SU-DHL-6 (cell line): Measurements from ENCODE around the gene TMEM121B.

Experiments
- EZH2phosphoT487 ChIP-seq: fragments of 200-600 bp; sonication (generic), shearing (Covaris generic); conservative IDR thresholded peaks from 2 replicates; pipeline ENCODE4 v1.6.1; 2018; ENCODE audit warnings: mild to moderate bottlenecking, antibody characterized with exemption, low read length, moderate library complexity, mixed read lengths
- TF ChIP-seq, protein P1 (sequence below): fragments of 200-600 bp; sonication (generic); IDR thresholded peaks from one replicate; pipeline ENCODE4 v1.5.1; 2017; ENCODE audit warnings: antibody characterized with exemption, mild to moderate bottlenecking, low read length, moderate library complexity; ENCODE audit not compliant: insufficient read depth, poor library complexity, severe bottlenecking

DNA sequence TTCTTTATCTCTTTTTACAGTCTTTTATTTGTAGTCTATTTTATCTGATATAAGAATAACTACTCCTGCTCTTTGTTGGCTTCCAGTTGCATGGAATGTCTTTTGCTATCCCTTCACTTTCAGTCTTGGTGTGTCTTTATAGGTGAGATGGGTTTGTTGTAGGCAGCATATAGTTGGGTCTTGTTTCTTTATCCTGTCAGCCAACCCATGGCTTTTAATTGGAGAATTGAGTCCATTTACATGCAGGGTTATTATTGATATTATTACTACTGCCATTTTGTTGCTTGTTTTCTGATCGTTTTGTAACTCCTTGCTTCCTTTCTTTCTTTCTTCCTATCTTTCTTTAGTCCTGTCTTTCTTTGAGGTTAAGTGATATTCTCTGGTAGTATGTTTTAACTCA is 48.3 kb downstream of the TMEM121B start:
- TF ChIP-seq, protein P1, sequence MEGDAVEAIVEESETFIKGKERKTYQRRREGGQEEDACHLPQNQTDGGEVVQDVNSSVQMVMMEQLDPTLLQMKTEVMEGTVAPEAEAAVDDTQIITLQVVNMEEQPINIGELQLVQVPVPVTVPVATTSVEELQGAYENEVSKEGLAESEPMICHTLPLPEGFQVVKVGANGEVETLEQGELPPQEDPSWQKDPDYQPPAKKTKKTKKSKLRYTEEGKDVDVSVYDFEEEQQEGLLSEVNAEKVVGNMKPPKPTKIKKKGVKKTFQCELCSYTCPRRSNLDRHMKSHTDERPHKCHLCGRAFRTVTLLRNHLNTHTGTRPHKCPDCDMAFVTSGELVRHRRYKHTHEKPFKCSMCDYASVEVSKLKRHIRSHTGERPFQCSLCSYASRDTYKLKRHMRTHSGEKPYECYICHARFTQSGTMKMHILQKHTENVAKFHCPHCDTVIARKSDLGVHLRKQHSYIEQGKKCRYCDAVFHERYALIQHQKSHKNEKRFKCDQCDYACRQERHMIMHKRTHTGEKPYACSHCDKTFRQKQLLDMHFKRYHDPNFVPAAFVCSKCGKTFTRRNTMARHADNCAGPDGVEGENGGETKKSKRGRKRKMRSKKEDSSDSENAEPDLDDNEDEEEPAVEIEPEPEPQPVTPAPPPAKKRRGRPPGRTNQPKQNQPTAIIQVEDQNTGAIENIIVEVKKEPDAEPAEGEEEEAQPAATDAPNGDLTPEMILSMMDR: no peak
- TF ChIP-seq EZH2phosphoT487: no peak
